ENCODE data around the gene CRTC3. TPM values are rescaled to one million over a fixed set of nuclear protein-coding genes. Genes with fewer than 3 reads are reported as not detected.

Gene CRTC3
- total and polyA plus RNA-seq, 11 donors, result 12.0 to 42.2 (median 24.0) TPM

- Histone ChIP-seq H3K9me3 (peaks cover 0 to 12% (median 0%) of the 10 kb centered on the region in 12 donors), H3K36me3 (no peaks in the 10 kb centered on the region), H3K27ac (no peak overlapping the region), H3K27me3 (no peaks in the 10 kb centered on the region), H3K4me3 (no peak overlapping the region), H3K4me1 (peaks cover 0 to 7% (median 0%) of the 10 kb centered on the region in 12 donors)
- DNase-seq, result no peak
- TF ChIP-seq, protein P1, sequence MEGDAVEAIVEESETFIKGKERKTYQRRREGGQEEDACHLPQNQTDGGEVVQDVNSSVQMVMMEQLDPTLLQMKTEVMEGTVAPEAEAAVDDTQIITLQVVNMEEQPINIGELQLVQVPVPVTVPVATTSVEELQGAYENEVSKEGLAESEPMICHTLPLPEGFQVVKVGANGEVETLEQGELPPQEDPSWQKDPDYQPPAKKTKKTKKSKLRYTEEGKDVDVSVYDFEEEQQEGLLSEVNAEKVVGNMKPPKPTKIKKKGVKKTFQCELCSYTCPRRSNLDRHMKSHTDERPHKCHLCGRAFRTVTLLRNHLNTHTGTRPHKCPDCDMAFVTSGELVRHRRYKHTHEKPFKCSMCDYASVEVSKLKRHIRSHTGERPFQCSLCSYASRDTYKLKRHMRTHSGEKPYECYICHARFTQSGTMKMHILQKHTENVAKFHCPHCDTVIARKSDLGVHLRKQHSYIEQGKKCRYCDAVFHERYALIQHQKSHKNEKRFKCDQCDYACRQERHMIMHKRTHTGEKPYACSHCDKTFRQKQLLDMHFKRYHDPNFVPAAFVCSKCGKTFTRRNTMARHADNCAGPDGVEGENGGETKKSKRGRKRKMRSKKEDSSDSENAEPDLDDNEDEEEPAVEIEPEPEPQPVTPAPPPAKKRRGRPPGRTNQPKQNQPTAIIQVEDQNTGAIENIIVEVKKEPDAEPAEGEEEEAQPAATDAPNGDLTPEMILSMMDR (IDR thresholded peaks at IDR 0.05), result no peak
- TF ChIP-seq POLR2A (IDR thresholded peaks at IDR 0.05), result no peak
- intact Hi-C loops (cut with DNase I), result loop anchor here in 7 of 10 donors (5.0 to 10.0 kb wide), 5 partner anchors 44 to 369 kb away; no protein-coding TSS in a partner anchor
- 92 to 99% (median 92%) methylated on average over 4 of the region's 4 CpGs for WGBS, 4 donors
- ATAC-seq, result no peak
Measured at GRCh38 chr15:90691369-90691768, 161.6 kb downstream of the CRTC3 start.

DNA sequence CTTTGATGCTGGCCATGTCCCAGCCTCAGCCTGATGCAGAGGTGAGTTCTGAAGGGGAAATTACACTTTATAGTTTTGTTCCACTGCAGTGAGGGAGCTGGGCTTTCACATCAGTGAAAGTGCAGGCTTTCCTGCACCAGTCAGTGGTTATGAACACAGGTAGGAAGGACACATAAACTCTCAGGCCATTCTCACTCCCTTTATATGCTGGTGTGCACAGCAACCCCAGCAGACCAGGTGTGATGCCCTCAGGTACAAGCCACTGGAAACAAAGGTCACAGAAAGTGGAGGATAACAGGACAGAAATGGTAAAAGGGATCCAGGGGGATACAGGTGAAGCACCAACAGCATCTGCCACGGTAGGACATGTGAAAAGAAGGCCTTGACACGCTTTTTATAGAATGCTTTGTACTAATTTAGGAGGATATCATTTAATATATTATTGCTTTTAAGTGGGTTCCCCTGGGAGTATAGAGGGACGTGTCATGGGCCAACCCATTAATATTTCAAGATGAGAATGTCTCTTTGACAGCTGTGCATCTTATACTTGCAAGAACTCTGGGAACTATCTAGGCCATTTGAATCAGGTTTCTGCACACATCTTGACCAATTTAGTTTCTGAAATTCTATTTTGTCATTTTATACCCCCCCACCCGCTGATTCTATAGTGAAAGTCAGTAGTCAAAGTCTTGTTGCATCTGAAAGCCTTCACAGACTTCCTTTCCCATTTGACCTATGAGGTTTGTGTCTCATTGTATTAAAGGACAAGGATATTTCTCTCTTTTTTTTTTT, 162.5 kb downstream of the CRTC3 start:
- no peak for DNase-seq
- Histone ChIP-seq H3K4me3 (no peak overlapping the region), H3K27me3 (no peaks in the 10 kb centered on the region), H3K9me3 (peaks cover 0 to 12% (median 0%) of the 10 kb centered on the region in 12 donors), H3K4me1 (peaks cover 0 to 6% (median 0%) of the 10 kb centered on the region in 12 donors), H3K27ac (no peak overlapping the region), H3K36me3 (no peaks in the 10 kb centered on the region)
- no peak for ATAC-seq
- intact Hi-C loops (cut with DNase I), result loop anchor here in 9 of 10 donors (2.0 to 10.0 kb wide), 6 partner anchors 43 to 370 kb away; no protein-coding TSS in a partner anchor
- 87 to 90% (median 89%) methylated on average over 4 of the region's 4 CpGs for WGBS, 4 donors
- TF ChIP-seq POLR2A (IDR thresholded peaks at IDR 0.05), result no peak
- TF ChIP-seq, protein P1 (IDR thresholded peaks at IDR 0.05), result no peak

Other genes starting within 250 kb of the CRTC3 start
- 1 to 10 TPM; 2.1 to 9.9 (median 5.9) TPM for gene ZNF774, start 177.6 kb upstream of the CRTC3 start, total RNA-seq
- 1 to 10 TPM; 3.1 to 4.2 TPM for gene ZNF774, start 177.6 kb upstream of the CRTC3 start, polyA plus RNA-seq
- gene IQGAP1, start 141.7 kb upstream of the CRTC3 start, total RNA-seq, result 100 to 1,000 TPM in 1 of 9 donors, 10 to 100 TPM in 8; 28.6 to 115 (median 36.8) TPM
- gene IQGAP1, start 141.7 kb upstream of the CRTC3 start, polyA plus RNA-seq, result 10 to 100 TPM; 18.9 to 31.3 TPM
- 10 to 100 TPM in 6 of 9 donors, 1 to 10 TPM in 3; 4.3 to 39.6 (median 12.2) TPM for gene BLM, start 187.4 kb downstream of the CRTC3 start, total RNA-seq
- gene BLM, start 187.4 kb downstream of the CRTC3 start, polyA plus RNA-seq, result 10 to 100 TPM in 1 of 2 donors, 1 to 10 TPM in 1; 9.3 to 14.4 TPM